OCI-LY7 (cell line): Measurements from ENCODE around the gene ZYG11B. TPM values are rescaled to one million over a fixed set of nuclear protein-coding genes. Genes with fewer than 3 reads are reported as not detected.
"Not testable (repeated sequence)": the region's sequence is repeated elsewhere in the genome, so short reads cannot be mapped to it uniquely, and the experiment has no call there.

ENCODE experiments used
- BruUV-seq: library from RNA; stranded (reverse); fragments of 400-500 nt; replicated peaks from 2 replicates; lab custom pipeline; 2021; lab: Mats Ljungman, UMichigan
- CTCF ChIA-PET: fragments of 300-600 bp; sonication (Branson Sonifier 250); formaldehyde crosslinking; loops from one replicate; lab custom pipeline; 2022; ENCODE audit warnings: antibody characterized with exemption; ENCODE audit not compliant: unreplicated experiment; lab: Charles Lee
- POLR2A ChIA-PET: fragments of 300-600 bp; sonication (Branson Sonifier 250); formaldehyde crosslinking; loops from one replicate; lab custom pipeline; 2022; ENCODE audit warnings: antibody characterized with exemption; lab: Charles Lee
- DNase-seq: peaks from one replicate; pipeline ENCODE4 v3.0.0-alpha.2; 2015; ENCODE audit warnings: low spot score
- H2AFZ ChIP-seq: fragments of 200-600 bp; sonication (generic), shearing (Covaris generic); 2 replicates; pipeline ENCODE4 v1.6.1; 2014; ENCODE audit warnings: mild to moderate bottlenecking, antibody characterized with exemption, low read length, moderate library complexity
- H3K27ac ChIP-seq: fragments of 200-600 bp; sonication (generic); 2 replicates; pipeline ENCODE4 v1.5.1; 2014; ENCODE audit warnings: mixed run types, low read depth, mild to moderate bottlenecking, moderate library complexity, low read length, inconsistent platforms; ENCODE audit not compliant: poor library complexity, severe bottlenecking
- H3K36me3 ChIP-seq: fragments of 200-600 bp; sonication (generic); 2 replicates; pipeline ENCODE4 v1.6.1; 2014; ENCODE audit warnings: mild to moderate bottlenecking, antibody characterized with exemption, low read length, moderate library complexity, mixed read lengths; ENCODE audit not compliant: insufficient read depth
- H3K4me1 ChIP-seq: fragments of 200-600 bp; sonication (generic); 2 replicates; pipeline ENCODE4 v1.5.1; 2014; ENCODE audit warnings: mild to moderate bottlenecking, low read length; ENCODE audit not compliant: insufficient read depth, poor library complexity, severe bottlenecking
- H3K4me2 ChIP-seq: fragments of 200-600 bp; sonication (generic); 2 replicates; pipeline ENCODE4 v1.6.1; 2014; ENCODE audit warnings: mild to moderate bottlenecking, low read length
- H3K4me3 ChIP-seq: fragments of 200-600 bp; sonication (generic); 2 replicates; pipeline ENCODE4 v1.5.1; 2014; ENCODE audit warnings: mild to moderate bottlenecking, low read depth, low read length; ENCODE audit not compliant: poor library complexity, severe bottlenecking
- H3K79me2 ChIP-seq: fragments of 200-600 bp; sonication (generic); 2 replicates; pipeline ENCODE4 v1.6.1; 2016; ENCODE audit warnings: low read depth, mild to moderate bottlenecking, low read length, moderate library complexity, mixed read lengths; ENCODE audit not compliant: insufficient read depth
- H3K9me2 ChIP-seq: fragments of 200-600 bp; sonication (generic); 2 replicates; pipeline ENCODE4 v1.6.1; 2016; ENCODE audit warnings: mild to moderate bottlenecking, low read length, mixed read lengths; ENCODE audit not compliant: insufficient read depth
- H3K9me3 ChIP-seq: fragments of 200-600 bp; sonication (generic); 2 replicates; pipeline ENCODE4 v1.6.1; 2014; ENCODE audit warnings: mild to moderate bottlenecking, mixed run types, low read length, mixed read lengths
- H4K20me1 ChIP-seq: fragments of 200-600 bp; sonication (generic); 2 replicates; pipeline ENCODE4 v1.6.1; 2014; ENCODE audit warnings: mild to moderate bottlenecking, antibody characterized with exemption, low read length, moderate library complexity, mixed read lengths; ENCODE audit not compliant: insufficient read depth
- CTCF ChIP-seq: fragments of 200-600 bp; sonication (generic); conservative IDR thresholded peaks from 2 replicates; pipeline ENCODE4 v1.5.1; 2014; ENCODE audit warnings: mild to moderate bottlenecking, antibody characterized with exemption, low read length, moderate library complexity, mixed read lengths
- EZH2phosphoT487 ChIP-seq: fragments of 200-600 bp; sonication (generic); IDR thresholded peaks from 2 replicates; pipeline ENCODE4 v1.6.1; 2018; ENCODE audit warnings: low read depth, borderline replicate concordance, mild to moderate bottlenecking, mixed run types, antibody characterized with exemption, low read length, moderate library complexity, mixed read lengths
- intact Hi-C: fragments of 100-400 bp; cut with micrococcal nuclease; formaldehyde crosslinking; loops from one replicate; pipeline ENCODE4 v1.10.0; 2022; ENCODE audit not compliant: unreplicated experiment
- total RNA-seq, 2 experiments: library from RNA; depleted of rRNA in 1 of 2; stranded (reverse); fragments of >200 nt in 1 of 2; shearing (Covaris generic) in 1 of 2; gene quantifications; 2 replicates each; pipeline ENCODE4 v1.2.3, GENCODE V29; 2014 to 2022

Gene ZYG11B
- total RNA-seq, 2 experiments from 2014 or later = 11.2 to 15.9 TPM

GRCh38 chr1:52834798-52835197 is 108.5 kb downstream of the ZYG11B start:
- H3K9me2 ChIP-seq = no peaks in the 10 kb centered on the region
- no peaks in the 10 kb centered on the region for H3K4me1 ChIP-seq
- H3K4me2 ChIP-seq = no peak overlapping the region
- BruUV-seq = no TSS peak
- ChIA-PET CTCF (no interaction called here), POLR2A (no interaction called here)
- intact Hi-C loops = no loop called here
- no peak for TF ChIP-seq EZH2phosphoT487
- no peak for TF ChIP-seq CTCF
- H2AFZ ChIP-seq = no peak overlapping the region
- H3K27ac ChIP-seq = no peak overlapping the region
- no peak overlapping the region for H3K4me3 ChIP-seq
- no peak for DNase-seq
- H4K20me1 ChIP-seq = no peaks in the 10 kb centered on the region
- no peaks in the 10 kb centered on the region for H3K36me3 ChIP-seq
- no peaks in the 10 kb centered on the region for H3K79me2 ChIP-seq
- no peaks in the 10 kb centered on the region for H3K9me3 ChIP-seq

GRCh38 chr1:52836035-52836434 is 109.8 kb downstream of the ZYG11B start:
- no peaks in the 10 kb centered on the region for H3K9me3 ChIP-seq
- no peak overlapping the region for H2AFZ ChIP-seq
- intact Hi-C loops = no loop called here
- ChIA-PET POLR2A (no interaction called here), CTCF (no interaction called here)
- no peak overlapping the region for H3K27ac ChIP-seq
- H3K9me2 ChIP-seq = no peaks in the 10 kb centered on the region
- no peak overlapping the region for H3K4me2 ChIP-seq
- no peaks in the 10 kb centered on the region for H3K4me1 ChIP-seq
- H3K79me2 ChIP-seq = no peaks in the 10 kb centered on the region
- no peaks in the 10 kb centered on the region for H3K36me3 ChIP-seq
- no TSS peak for BruUV-seq
- TF ChIP-seq CTCF (no peak), EZH2phosphoT487 (no peak)
- DNase-seq = no peak
- no peaks in the 10 kb centered on the region for H4K20me1 ChIP-seq
- no peak overlapping the region for H3K4me3 ChIP-seq

GRCh38 chr1:52839175-52839574 is 112.9 kb downstream of the ZYG11B start:
- POLR2A ChIA-PET, BruUV-seq, DNase-seq: not testable (repeated sequence)

More at GRCh38 chr1:52839175-52839574, 112.9 kb downstream of the ZYG11B start:
- H3K9me3 ChIP-seq, H3K4me1 ChIP-seq, H3K79me2 ChIP-seq, CTCF ChIA-PET, H2AFZ ChIP-seq, H3K4me3 ChIP-seq, intact Hi-C loops, H3K36me3 ChIP-seq, H3K27ac ChIP-seq, H3K4me2 ChIP-seq, H3K9me2 ChIP-seq, H4K20me1 ChIP-seq: not testable (repeated sequence)
